ENCODE data around the gene ALB. TPM values are rescaled to one million over a fixed set of nuclear protein-coding genes. Genes with fewer than 3 reads are reported as not detected.

Gene ALB
- total RNA-seq, 1 experiment from 2014 or later, result not detected

DNA sequence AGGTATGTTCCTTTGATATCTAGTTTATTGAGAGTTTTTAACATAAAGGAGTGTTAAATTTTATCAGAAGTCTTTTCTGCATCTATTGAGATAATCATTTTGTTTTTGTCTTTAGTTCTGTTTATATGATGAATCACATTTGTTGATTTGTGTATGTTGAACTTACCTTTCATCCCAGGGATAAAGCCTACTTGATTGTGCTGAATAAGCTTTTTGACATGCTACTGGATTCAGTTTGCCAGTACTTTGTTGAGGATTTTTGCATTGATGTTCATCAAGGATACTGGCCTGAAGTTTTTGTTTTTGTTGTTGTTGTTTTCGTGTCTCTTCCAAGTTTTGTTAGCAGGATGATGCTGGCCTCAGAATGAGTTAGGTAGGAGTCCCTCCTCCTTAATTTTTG lies 66.6 kb downstream of the ALB start:
- Mint-ChIP-seq H3K4me1 (ENCODE audit: low read depth, unreplicated experiment) (no peaks in the 10 kb centered on the region), H3K9me3 (ENCODE audit: low read depth, unreplicated experiment) (peaks cover 5% of the 10 kb centered on the region), H3K4me3 (ENCODE audit: low read depth, unreplicated experiment) (no peak overlapping the region), H3K36me3 (ENCODE audit: insufficient read depth, unreplicated experiment) (no peaks in the 10 kb centered on the region), H3K27me3 (ENCODE audit: unreplicated experiment) (peaks cover 51% of the 10 kb centered on the region), H3K27ac (ENCODE audit: unreplicated experiment) (no peak overlapping the region)
- DNase-seq, result no peak
- CTCF ChIA-PET, result no interaction called here
- intact Hi-C loops (cut with micrococcal nuclease; ENCODE audit: unreplicated experiment), result no loop called here
- TF ChIP-seq, protein P1, sequence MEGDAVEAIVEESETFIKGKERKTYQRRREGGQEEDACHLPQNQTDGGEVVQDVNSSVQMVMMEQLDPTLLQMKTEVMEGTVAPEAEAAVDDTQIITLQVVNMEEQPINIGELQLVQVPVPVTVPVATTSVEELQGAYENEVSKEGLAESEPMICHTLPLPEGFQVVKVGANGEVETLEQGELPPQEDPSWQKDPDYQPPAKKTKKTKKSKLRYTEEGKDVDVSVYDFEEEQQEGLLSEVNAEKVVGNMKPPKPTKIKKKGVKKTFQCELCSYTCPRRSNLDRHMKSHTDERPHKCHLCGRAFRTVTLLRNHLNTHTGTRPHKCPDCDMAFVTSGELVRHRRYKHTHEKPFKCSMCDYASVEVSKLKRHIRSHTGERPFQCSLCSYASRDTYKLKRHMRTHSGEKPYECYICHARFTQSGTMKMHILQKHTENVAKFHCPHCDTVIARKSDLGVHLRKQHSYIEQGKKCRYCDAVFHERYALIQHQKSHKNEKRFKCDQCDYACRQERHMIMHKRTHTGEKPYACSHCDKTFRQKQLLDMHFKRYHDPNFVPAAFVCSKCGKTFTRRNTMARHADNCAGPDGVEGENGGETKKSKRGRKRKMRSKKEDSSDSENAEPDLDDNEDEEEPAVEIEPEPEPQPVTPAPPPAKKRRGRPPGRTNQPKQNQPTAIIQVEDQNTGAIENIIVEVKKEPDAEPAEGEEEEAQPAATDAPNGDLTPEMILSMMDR (IDR thresholded peaks at IDR 0.05; ENCODE audit: unreplicated experiment), result no peak
- no TSS peak for BruUV-seq (replicated peaks)

Other genes starting within 250 kb of the ALB start
- gene ANKRD17, start 145.5 kb upstream of the ALB start, total RNA-seq (2022), result 54.0 and 54.6 TPM in 2 replicates
- 0.24 TPM in 1 of 2 replicates, not detected in the other for gene AFP, start 31.9 kb downstream of the ALB start, total RNA-seq (2022)
- gene AFM, start 77.5 kb downstream of the ALB start, total RNA-seq (2022), result not detected in 2 replicates
- 12.5 and 12.8 TPM in 2 replicates for gene RASSF6, start 216.1 kb downstream of the ALB start, total RNA-seq (2022)

Data from Calu3 (cell line).